ENCODE results near the gene CUX1.
A peak's percentile ranks its signal among the peaks of the same experiment; 100 is the strongest.

CUX1 gene

GRCh38 chr7:101856473-101857357, 39.3 kb downstream of the CUX1 start (continued):
- TF ChIP-seq ZBTB44 (tag by site-specific recombination; IDR thresholded peaks at IDR 0.05) (0 out of 2 replicates have a peak, but pooled peaks have one; percentile 8), ZNF549 (tag by site-specific recombination; IDR thresholded peaks at IDR 0.05) (no peak), ZSCAN4 (tag by site-specific recombination; IDR thresholded peaks at IDR 0.05) (no peak), TSHZ1 (tag by site-specific recombination; IDR thresholded peaks at IDR 0.05; ENCODE audit: borderline replicate concordance) (no peak), IKZF3 (tag by site-specific recombination; IDR thresholded peaks at IDR 0.05) (peak; percentile 84), ZBTB8A (tag by site-specific recombination; IDR thresholded peaks at IDR 0.05) (peak; percentile 91), ZNF560 (tag by site-specific recombination; IDR thresholded peaks at IDR 0.05; ENCODE audit: borderline replicate concordance) (no peak), ZNF473 (tag by site-specific recombination; IDR thresholded peaks at IDR 0.05) (no peak), ZNF223 (tag by site-specific recombination; IDR thresholded peaks at IDR 0.05) (no peak), PATZ1 (tag by site-specific recombination; IDR thresholded peaks at IDR 0.05) (peak; percentile 88), TCF7L2 (IDR thresholded peaks at IDR 0.05; ENCODE audit: borderline replicate concordance, low read depth, low read length) (no peak), GLI4 (tag by site-specific recombination; IDR thresholded peaks at IDR 0.05) (no peak), WT1 (tag by site-specific recombination; IDR thresholded peaks at IDR 0.05) (peak; percentile 88), ZNF292 (tag by site-specific recombination; IDR thresholded peaks at IDR 0.05; ENCODE audit: borderline replicate concordance, low read depth) (no peak), ZNF184 (tag by site-specific recombination; IDR thresholded peaks at IDR 0.05) (no peak), ZNF514 (tag by site-specific recombination; IDR thresholded peaks at IDR 0.05) (no peak), CTCF (tag by site-specific recombination; IDR thresholded peaks at IDR 0.05) (peak; percentile 85), ZNF10 (tag by site-specific recombination; IDR thresholded peaks at IDR 0.05) (peak; percentile 90), ATF2 (tag by site-specific recombination; IDR thresholded peaks at IDR 0.05; ENCODE audit: low read depth) (no peak), ZBTB20 (tag by site-specific recombination; IDR thresholded peaks at IDR 0.05) (peak; percentile 73), ZNF114 (tag by site-specific recombination; IDR thresholded peaks at IDR 0.05) (no peak), ZNF2 (tag by site-specific recombination; IDR thresholded peaks at IDR 0.05) (peak; percentile 48)
